ENCODE results near the gene EFCAB6.

GRCh38 chr22:43796567-43796966 is 15.5 kb downstream of the EFCAB6 start:
- TF ChIP-seq CTCF (IDR thresholded peaks at IDR 0.05) (peak in 3 of 4 experiments; percentile 35 to 45 (median 35)), POLR2A (IDR thresholded peaks at IDR 0.05) (no peak)
